ENCODE results near the gene MIOX.

The MIOX gene

GRCh38 chr22:50445071-50445879 lies 41.4 kb upstream of the MIOX start:
- no peak overlapping the region for H3K4me3 ChIP-seq (ENCODE audit: low read depth, low read length)
- H3K4me1 ChIP-seq, result no peaks in the 10 kb centered on the region
- H3K9me3 ChIP-seq, result no peaks in the 10 kb centered on the region
- DNase-seq, result no peak
- no peak for TF ChIP-seq CTCF (IDR thresholded peaks at IDR 0.05; ENCODE audit: low read depth, low read length)
- H3K36me3 ChIP-seq, result peaks cover 52% of the 10 kb centered on the region
- H3K27me3 ChIP-seq, result no peaks in the 10 kb centered on the region

GRCh38 chr22:50445880-50446707 lies 40.6 kb upstream of the MIOX start:
- no peak for TF ChIP-seq CTCF (IDR thresholded peaks at IDR 0.05; ENCODE audit: low read depth, low read length)
- Histone ChIP-seq H3K9me3 (no peaks in the 10 kb centered on the region), H3K4me3 (ENCODE audit: low read depth, low read length) (no peak overlapping the region), H3K4me1 (no peaks in the 10 kb centered on the region), H3K27me3 (no peaks in the 10 kb centered on the region), H3K36me3 (peaks cover 48% of the 10 kb centered on the region)
- no peak for DNase-seq

GRCh38 chr22:50446708-50447575 lies 39.7 kb upstream of the MIOX start:
- no peak overlapping the region for H3K4me3 ChIP-seq (ENCODE audit: low read depth, low read length)
- H3K9me3 ChIP-seq, result no peaks in the 10 kb centered on the region
- DNase-seq, result no peak
- H3K4me1 ChIP-seq, result no peaks in the 10 kb centered on the region
- H3K36me3 ChIP-seq, result peaks cover 46% of the 10 kb centered on the region
- H3K27me3 ChIP-seq, result no peaks in the 10 kb centered on the region
- no peak for TF ChIP-seq CTCF (IDR thresholded peaks at IDR 0.05; ENCODE audit: low read depth, low read length)

GRCh38 chr22:50447576-50448551 lies 38.8 kb upstream of the MIOX start:
- H3K36me3 ChIP-seq, result peaks cover 46% of the 10 kb centered on the region
- no peaks in the 10 kb centered on the region for H3K9me3 ChIP-seq
- no peaks in the 10 kb centered on the region for H3K4me1 ChIP-seq
- TF ChIP-seq CTCF (IDR thresholded peaks at IDR 0.05; ENCODE audit: low read depth, low read length), result no peak
- DNase-seq, result no peak
- no peak overlapping the region for H3K4me3 ChIP-seq (ENCODE audit: low read depth, low read length)
- H3K27me3 ChIP-seq, result no peaks in the 10 kb centered on the region

GRCh38 chr22:50452649-50453048 lies 34.0 kb upstream of the MIOX start:
- Histone ChIP-seq H3K4me3 (ENCODE audit: low read depth, low read length) (no peak overlapping the region), H3K27me3 (no peaks in the 10 kb centered on the region), H3K9me3 (no peaks in the 10 kb centered on the region), H3K36me3 (peaks cover 46% of the 10 kb centered on the region), H3K4me1 (no peaks in the 10 kb centered on the region)
- TF ChIP-seq CTCF (IDR thresholded peaks at IDR 0.05; ENCODE audit: low read depth, low read length), result no peak
- DNase-seq, result no peak

Data from BE2C (cell line).